Left ventricle myocardium inferior (tissue), 1 donor: Measurements from ENCODE around the gene DELE1. TPM values are rescaled to one million over a fixed set of nuclear protein-coding genes. Genes with fewer than 3 reads are reported as not detected.

ENCODE experiments used
- DNase-seq: peaks from one replicate; pipeline ENCODE4 v3.0.0-alpha.2; 2020
- H3K27ac ChIP-seq: fragments of 200-600 bp; replicated peaks from 2 replicates; pipeline ENCODE4 v1.8.0; 2021
- H3K27me3 ChIP-seq: fragments of 200-600 bp; 2 replicates; pipeline ENCODE4 v1.8.0; 2021; ENCODE audit warnings: low read depth
- H3K36me3 ChIP-seq: fragments of 200-600 bp; 2 replicates; pipeline ENCODE4 v1.8.0; 2021
- H3K4me1 ChIP-seq: fragments of 200-600 bp; 2 replicates; pipeline ENCODE4 v1.8.0; 2021
- H3K4me3 ChIP-seq: fragments of 200-600 bp; 2 replicates; pipeline ENCODE4 v1.8.0; 2021; ENCODE audit warnings: mild to moderate bottlenecking, moderate library complexity
- H3K9me3 ChIP-seq: fragments of 200-600 bp; replicated peaks from 2 replicates; pipeline ENCODE4 v1.8.0; 2021
- CTCF ChIP-seq: fragments of 200-600 bp; IDR thresholded peaks from 2 replicates; pipeline ENCODE4 v1.8.0; 2021; ENCODE audit warnings: antibody characterized with exemption, mild to moderate bottlenecking, borderline replicate concordance
- intact Hi-C: fragments of 100-400 bp; cut with micrococcal nuclease; formaldehyde crosslinking; loops from one replicate; pipeline ENCODE4 v1.11.0; 2022
- total RNA-seq: library from RNA; stranded (reverse); fragmentation: NEBNext Ultra II Directional; extraction: Animal tissue kit (Norgen Biotek cat#: 25700); gene quantifications from one replicate; pipeline ENCODE4 v1.2.1, GENCODE V29; 2021
- donor health status: DM: no; HTN: yes; CAD: no; lungs with severe emphysema.

DELE1 gene
- total RNA-seq, 1 donor from 2014 or later = 125 TPM

- DNase-seq = no peak
- no peak overlapping the region for H3K4me3 ChIP-seq
Observed at GRCh38 chr5:141898448-141899049, 25.1 kb upstream of the DELE1 start.

DNA sequence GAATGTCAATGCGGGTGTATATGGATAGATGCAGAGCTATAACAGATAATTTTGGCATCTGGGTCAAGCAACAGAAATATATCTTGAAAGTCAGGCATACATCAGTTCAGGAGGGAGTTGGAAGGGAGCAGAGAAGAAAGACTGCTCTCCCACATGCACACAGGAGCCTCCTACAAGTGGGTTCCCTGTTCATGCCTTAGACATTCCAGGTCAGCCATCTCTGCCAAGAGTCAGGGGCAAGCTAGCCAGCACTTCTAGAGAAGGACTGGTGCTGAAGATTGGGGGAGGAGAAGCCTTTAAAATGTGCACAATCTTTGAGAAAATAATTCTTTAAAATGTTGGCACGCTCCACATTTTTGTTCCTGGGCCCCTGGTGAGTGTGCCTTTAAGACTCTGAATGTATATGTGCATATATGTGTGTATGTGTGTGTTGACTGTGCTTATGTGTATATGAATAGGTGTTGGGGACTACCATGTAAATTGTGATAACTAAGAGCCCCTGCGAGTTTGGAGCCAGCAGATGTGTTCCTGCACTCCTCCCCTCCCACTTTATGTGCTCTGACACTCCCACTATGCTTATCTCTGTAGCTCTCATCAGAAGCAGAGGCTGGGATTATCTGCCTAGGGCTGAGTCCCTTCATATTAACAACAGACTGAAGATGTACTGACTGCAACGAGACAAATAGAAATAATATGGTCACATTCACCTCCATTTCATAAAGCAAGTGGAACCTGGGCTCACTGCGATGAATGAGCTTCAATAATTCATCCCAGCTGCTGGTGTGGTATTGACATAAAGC, 21.5 kb upstream of the DELE1 start:
- no peaks in the 10 kb centered on the region for H3K4me1 ChIP-seq
- DNase-seq = no peak
- intact Hi-C loops = no loop called here
- no peaks in the 10 kb centered on the region for H3K27me3 ChIP-seq
- H3K9me3 ChIP-seq = no peaks in the 10 kb centered on the region
- TF ChIP-seq CTCF = no peak
- no peak overlapping the region for H3K27ac ChIP-seq
- H3K4me3 ChIP-seq = no peak overlapping the region
- no peaks in the 10 kb centered on the region for H3K36me3 ChIP-seq

More at GRCh38 chr5:141898448-141899049, 25.1 kb upstream of the DELE1 start:
- H3K27ac ChIP-seq = no peak overlapping the region
- intact Hi-C loops = loop anchor here (10.0 kb wide), 1 partner anchor 56 kb away; the partner anchor contains the start of gene PCDH12
- H3K36me3 ChIP-seq = no peaks in the 10 kb centered on the region
- no peaks in the 10 kb centered on the region for H3K9me3 ChIP-seq
- H3K4me1 ChIP-seq = no peaks in the 10 kb centered on the region
- TF ChIP-seq CTCF = no peak
- no peaks in the 10 kb centered on the region for H3K27me3 ChIP-seq

- Histone ChIP-seq H3K27me3 (no peaks in the 10 kb centered on the region), H3K4me3 (no peak overlapping the region), H3K4me1 (no peaks in the 10 kb centered on the region), H3K9me3 (no peaks in the 10 kb centered on the region), H3K27ac (no peak overlapping the region), H3K36me3 (no peaks in the 10 kb centered on the region)
- no peak for TF ChIP-seq CTCF
- DNase-seq = no peak
- intact Hi-C loops = no loop called here
Observed at GRCh38 chr5:141903261-141903660, 20.4 kb upstream of the DELE1 start.

- Histone ChIP-seq H3K36me3 (no peaks in the 10 kb centered on the region), H3K27ac (no peak overlapping the region), H3K4me1 (no peaks in the 10 kb centered on the region), H3K9me3 (no peaks in the 10 kb centered on the region), H3K4me3 (no peak overlapping the region), H3K27me3 (no peaks in the 10 kb centered on the region)
- no peak for TF ChIP-seq CTCF
- no peak for DNase-seq
- intact Hi-C loops = no loop called here
Observed at GRCh38 chr5:141904551-141904950, 19.1 kb upstream of the DELE1 start.

- Histone ChIP-seq H3K36me3 (no peaks in the 10 kb centered on the region), H3K4me1 (no peaks in the 10 kb centered on the region), H3K4me3 (no peak overlapping the region), H3K27ac (no peak overlapping the region), H3K9me3 (no peaks in the 10 kb centered on the region), H3K27me3 (no peaks in the 10 kb centered on the region)
- no peak for DNase-seq
- TF ChIP-seq CTCF = no peak
- intact Hi-C loops = no loop called here
Observed at GRCh38 chr5:141906517-141906916, 17.2 kb upstream of the DELE1 start.
